OCI-LY3 (cell line): ENCODE results near the gene PALD1.

Experiments
- CTCF ChIP-seq: fragments of 200-600, 300-600 bp; sonication (generic); IDR thresholded peaks from 2 replicates; pipeline ENCODE4 v1.5.1; 2014; ENCODE audit warnings: antibody characterized with exemption, low read length, low read depth
- EZH2phosphoT487 ChIP-seq: fragments of 200-600 bp; shearing (Covaris generic); IDR thresholded peaks from 2 replicates; pipeline ENCODE4 v1.6.1; 2018; ENCODE audit warnings: antibody characterized with exemption, mixed run types, low read depth

- TF ChIP-seq CTCF (no peak), EZH2phosphoT487 (no peak)
These were observed 27.3 kb downstream of the PALD1 start for GRCh38 chr10:70505908-70506307.
